GM12891 (cell line): ENCODE measurements around the gene PTGS1.

ENCODE experiments used
- PAX5 ChIP-seq: IDR thresholded peaks from 2 replicates; pipeline ENCODE4 v1.6.1; 2011; ENCODE audit warnings: low read length, moderate library complexity, mild to moderate bottlenecking; ENCODE audit not compliant: insufficient read depth, severe bottlenecking
- POLR2A ChIP-seq: IDR thresholded peaks from 2 replicates; pipeline ENCODE4 v1.6.1; 2011; ENCODE audit warnings: low read depth, low read length, control low read depth
- POLR2AphosphoS5 ChIP-seq: IDR thresholded peaks from 2 replicates; pipeline ENCODE4 v1.6.1; 2011; ENCODE audit warnings: low read depth, low read length, control low read depth
- SPI1 ChIP-seq: IDR thresholded peaks from 2 replicates; pipeline ENCODE4 v1.6.1; 2011; ENCODE audit warnings: low read depth, low read length, control low read depth
- TAF1 ChIP-seq: IDR thresholded peaks from 2 replicates; pipeline ENCODE4 v1.6.1; 2011; ENCODE audit warnings: low read depth, low read length, control low read depth

DNA sequence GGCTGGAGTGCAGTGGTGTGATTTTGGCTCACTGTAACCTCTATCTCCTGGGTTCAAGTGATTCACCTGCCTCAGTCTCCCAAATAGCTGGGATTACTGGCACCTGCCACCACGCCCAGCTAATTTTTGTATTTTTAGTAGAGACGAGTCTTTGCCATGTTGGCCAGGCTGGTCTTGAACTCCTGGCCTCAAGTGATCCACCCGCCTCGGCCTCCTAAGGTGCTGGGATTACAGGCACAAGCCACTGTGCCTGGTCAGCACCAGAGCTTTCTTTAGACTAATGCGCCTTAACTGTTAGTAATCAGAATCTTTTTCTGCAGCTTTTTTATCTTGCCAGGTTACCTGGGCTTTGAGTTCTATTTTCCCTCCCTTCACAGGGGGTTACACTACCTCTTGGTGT is 18.4 kb downstream of the PTGS1 start:
- TF ChIP-seq POLR2A (no peak), TAF1 (no peak), SPI1 (no peak), POLR2AphosphoS5 (no peak), PAX5 (no peak)
